PC-9 (cell line): ENCODE results near the gene AKAP6.

Experiments
- CTCF ChIP-seq: fragments of 200-600 bp; sonication (generic); conservative IDR thresholded peaks from 2 replicates; pipeline ENCODE4 v1.6.1; 2017; ENCODE audit warnings: mixed run types, antibody characterized with exemption, mild to moderate bottlenecking, moderate library complexity
- EZH2 ChIP-seq: fragments of 200-600 bp; sonication (generic); IDR thresholded peaks from 2 replicates; pipeline ENCODE4 v1.8.0; 2017; ENCODE audit warnings: antibody characterized with exemption, low read depth

GRCh38 chr14:32710231-32710671 is 381.2 kb downstream of the AKAP6 start:
- TF ChIP-seq CTCF: no peak
- TF ChIP-seq EZH2: no peak
